Endothelial cell of umbilical vein (primary cell): ENCODE data around the gene OST4. TPM values are rescaled to one million over a fixed set of nuclear protein-coding genes. Genes with fewer than 3 reads are reported as not detected.

Source experiments
- BruUV-seq: library from RNA; stranded (reverse); fragments of 400-500 nt; replicated peaks from 2 replicates; lab custom pipeline; 2021; lab: Mats Ljungman, UMichigan
- CTCF ChIA-PET: fragments of 300-600, 350-600 bp; sonication (Branson Sonifier 250); formaldehyde crosslinking; loops from one replicate; lab custom pipeline; 2021; ENCODE audit warnings: antibody characterized with exemption, inconsistent platforms; lab: Charles Lee
- POLR2A ChIA-PET: fragments of 300-600, 350-600 bp; sonication (Branson Sonifier 250); formaldehyde crosslinking; loops from one replicate; lab custom pipeline; 2021; ENCODE audit warnings: antibody characterized with exemption, inconsistent platforms; lab: Charles Lee
- DNase-seq: peaks from one replicate; pipeline ENCODE4 v3.0.0-alpha.2; 2011; ENCODE audit warnings: low read depth, low spot score
- FAIRE-seq: peaks from 2 replicates; lab custom pipeline; 2011; peaks lifted over from hg19 to GRCh38; lab: Jason Lieb, UNC
- H2AFZ ChIP-seq: 2 replicates; pipeline ENCODE4 v1.6.0; 2012; ENCODE audit warnings: low read depth, low read length, control low read depth, inconsistent platforms
- H3K27ac ChIP-seq: 2 replicates; pipeline ENCODE4 v1.5.1; 2011; ENCODE audit warnings: low read depth, mild to moderate bottlenecking, control low read depth, low read length, moderate library complexity; ENCODE audit not compliant: insufficient read depth
- H3K27me3 ChIP-seq, 2 experiments: 2 replicates each; pipeline versions ENCODE4 v1.6.0 to v1.6.1; 2011; ENCODE audit warnings: low read length in 2 of 2, mixed read lengths in 1 of 2; ENCODE audit not compliant: control insufficient read depth in 2 of 2, insufficient read depth in 2 of 2
- H3K36me3 ChIP-seq, 2 experiments: 2 replicates in 1 of 2; 3 replicates in 1 of 2; pipeline ENCODE4 v1.5.1; 2011; ENCODE audit warnings: low read length in 2 of 2, mild to moderate bottlenecking in 1 of 2, moderate library complexity in 1 of 2; ENCODE audit not compliant: control insufficient read depth in 2 of 2, insufficient read depth in 2 of 2; ENCODE audit errors: extremely low read depth in 1 of 2
- H3K4me1 ChIP-seq: 3 replicates; pipeline ENCODE4 v1.5.1; 2011; ENCODE audit warnings: mild to moderate bottlenecking, low read length; ENCODE audit not compliant: control insufficient read depth, insufficient read depth; ENCODE audit errors: extremely low read depth
- H3K4me2 ChIP-seq: 2 replicates; pipeline ENCODE4 v1.6.1; 2011; ENCODE audit warnings: low read length, control low read depth, mixed read lengths; ENCODE audit not compliant: insufficient read depth
- H3K4me3 ChIP-seq, 3 experiments: fragments of 200-600 bp in 1 of 3; sonication (generic), shearing (Covaris generic) in 1 of 3; replicated peaks in 1 of 3; 2 replicates each; pipeline ENCODE4 v1.5.1; 2011 to 2016; ENCODE audit warnings: control low read depth in 3 of 3, low read length in 3 of 3, mild to moderate bottlenecking in 2 of 3, inconsistent platforms in 1 of 3, low read depth in 1 of 3, moderate library complexity in 1 of 3; ENCODE audit not compliant: insufficient read depth in 1 of 3
- H3K79me2 ChIP-seq: 2 replicates; pipeline ENCODE4 v1.6.0; 2012; ENCODE audit warnings: low read length, inconsistent platforms; ENCODE audit not compliant: control insufficient read depth, insufficient read depth
- H3K9ac ChIP-seq: replicated peaks from 2 replicates; pipeline ENCODE3; 2011; ENCODE audit warnings: low read length, control low read depth; ENCODE audit not compliant: insufficient read depth; ENCODE audit errors: extremely low read depth
- H3K9me1 ChIP-seq: replicated peaks from 3 replicates; pipeline ENCODE4 v1.6.0; 2011; ENCODE audit warnings: mild to moderate bottlenecking, low read length; ENCODE audit not compliant: control insufficient read depth, insufficient read depth; ENCODE audit errors: extremely low read depth
- H3K9me3 ChIP-seq: replicated peaks from 2 replicates; pipeline ENCODE4 v1.5.1; 2012; ENCODE audit warnings: low read length, inconsistent platforms; ENCODE audit not compliant: control insufficient read depth, insufficient read depth
- H4K20me1 ChIP-seq: replicated peaks from 2 replicates; pipeline ENCODE3; 2011; ENCODE audit warnings: mild to moderate bottlenecking, low read length; ENCODE audit not compliant: control insufficient read depth, insufficient read depth; ENCODE audit errors: extremely low read depth
- CTCF ChIP-seq, 2 donors: IDR thresholded peaks; 1 replicate in 1 of 2; 2 replicates in 1 of 2; pipeline ENCODE4 v1.5.1; 2011; ENCODE audit warnings: low read length in 2 of 2, mild to moderate bottlenecking in 2 of 2, moderate library complexity in 2 of 2, control low read depth in 1 of 2, inconsistent platforms in 1 of 2, low read depth in 1 of 2; ENCODE audit not compliant: insufficient read depth in 1 of 2; ENCODE audit errors: extremely low read depth in 1 of 2
- EZH2 ChIP-seq: IDR thresholded peaks from 2 replicates; pipeline ENCODE4 v1.6.1; 2012; ENCODE audit warnings: borderline replicate concordance, low read depth, mild to moderate bottlenecking, moderate library complexity, low read length, inconsistent platforms; ENCODE audit not compliant: severe bottlenecking
- FOS ChIP-seq: IDR thresholded peaks from 2 replicates; pipeline ENCODE4 v1.6.1; 2011; ENCODE audit warnings: mild to moderate bottlenecking, low read length, moderate library complexity, borderline replicate concordance; ENCODE audit not compliant: insufficient read depth
- GATA2 ChIP-seq: IDR thresholded peaks from 2 replicates; pipeline ENCODE4 v1.7.0; 2011; ENCODE audit warnings: low read depth, mild to moderate bottlenecking, moderate library complexity, mixed read lengths, low read length; ENCODE audit not compliant: insufficient read length, insufficient read depth
- JUN ChIP-seq: IDR thresholded peaks from 2 replicates; pipeline ENCODE4 v1.6.1; 2011; ENCODE audit warnings: borderline replicate concordance, low read depth; ENCODE audit not compliant: insufficient read length, insufficient read depth
- MAX ChIP-seq: IDR thresholded peaks from 2 replicates; pipeline ENCODE4 v1.6.1; 2011; ENCODE audit not compliant: insufficient read depth, insufficient read length
- MYC ChIP-seq: IDR thresholded peaks from one replicate; pipeline ENCODE4 v1.6.1; 2011; ENCODE audit warnings: mild to moderate bottlenecking, low read depth, low read length
- POLR2A ChIP-seq: IDR thresholded peaks from 2 replicates; pipeline ENCODE4 v1.6.1; 2012; ENCODE audit warnings: low read depth, mild to moderate bottlenecking, control low read depth, low read length
- POLR2AphosphoS5 ChIP-seq: IDR thresholded peaks from 2 replicates; pipeline ENCODE4 v1.6.1; 2012; ENCODE audit warnings: low read depth, mild to moderate bottlenecking, control low read depth, low read length, moderate library complexity; ENCODE audit not compliant: insufficient read depth
- dilution Hi-C: fragments of 300-500 bp; cut with MboI; formaldehyde crosslinking; loops from one replicate; pipeline ENCODE4 v1.15.0; 2019; ENCODE audit warnings: low sequenced_read_pairs; ENCODE audit not compliant: extremely low pct_ligation_motif_present
- intact Hi-C: fragments of 100-400 bp; cut with micrococcal nuclease; formaldehyde crosslinking; loops from one replicate; pipeline ENCODE4 v1.10.0; 2022
- polyA plus RNA-seq, 4 experiments: library from polyadenylated mRNA; depleted of rRNA in 3 of 4; stranded (reverse) in 3 of 4; unstranded in 1 of 4; fragments of >200 nt; gene quantifications; 2 replicates each; pipeline versions ENCODE4 v1.2.1 to v1.2.3, GENCODE V29; 2011 to 2012; ENCODE audit warnings: missing spikeins in 1 of 4
- total RNA-seq: library from RNA; stranded (reverse); gene quantifications from 2 replicates; pipeline ENCODE4 v1.2.3, GENCODE V29; 2021

Gene OST4
- total and polyA plus RNA-seq, 2 donors (not counting 3 experiments of a cell fraction or from before 2014, with no cell fraction given) = 415 to 1,189 TPM

- Histone ChIP-seq H3K27me3 (no peaks in the 10 kb centered on the region), H3K4me2 (no peak overlapping the region), H3K9me3 (no peaks in the 10 kb centered on the region), H2AFZ (no peak overlapping the region), H3K27ac (no peak overlapping the region), H3K4me3 (no peak overlapping the region), H3K79me2 (no peaks in the 10 kb centered on the region), H3K4me1 (no peaks in the 10 kb centered on the region), H3K9me1 (no peaks in the 10 kb centered on the region), H4K20me1 (no peaks in the 10 kb centered on the region), H3K36me3 (no peaks in the 10 kb centered on the region), H3K9ac (no peak overlapping the region)
- ChIA-PET POLR2A (no interaction called here), CTCF (interaction anchor here (1.2 to 1.7 kb wide), 4 partner anchors 10 to 174 kb away, joined by 3 to 6 read pairs (median 4); no protein-coding TSS in a partner anchor)
- no peak for FAIRE-seq
- intact Hi-C loops = no loop called here
- no peak for DNase-seq
- dilution Hi-C loops = no loop called here
- BruUV-seq = no TSS peak
- TF ChIP-seq POLR2A = no peak
- no peak for TF ChIP-seq GATA2
- TF ChIP-seq MAX = no peak
- TF ChIP-seq MYC = no peak
- TF ChIP-seq CTCF (IDR thresholded peaks at IDR 0.05; ENCODE audit: extremely low read depth in 1 of 2, insufficient read depth in 1 of 2, low read depth in 1 of 2, low read length in 2 of 2) = no peak
- TF ChIP-seq FOS = no peak
- no peak for TF ChIP-seq JUN
- no peak for TF ChIP-seq EZH2
- TF ChIP-seq POLR2AphosphoS5 = no peak
These were observed 34.5 kb upstream of the OST4 start for GRCh38 chr2:27105981-27106380.
